GM21717 (cell line): ENCODE data around the gene WNT5B.
"Not testable (repeated sequence)": the region's sequence is repeated elsewhere in the genome, so short reads cannot be mapped to it uniquely, and the experiment has no call there.

ENCODE experiments used
- ATAC-seq: cut with Tn5 transposase; IDR thresholded peaks from one replicate; pipeline ENCODE4 v1.9.1; 2021; ENCODE audit warnings: mild to moderate bottlenecking, moderate library complexity; ENCODE audit not compliant: unreplicated experiment

Gene WNT5B

DNA sequence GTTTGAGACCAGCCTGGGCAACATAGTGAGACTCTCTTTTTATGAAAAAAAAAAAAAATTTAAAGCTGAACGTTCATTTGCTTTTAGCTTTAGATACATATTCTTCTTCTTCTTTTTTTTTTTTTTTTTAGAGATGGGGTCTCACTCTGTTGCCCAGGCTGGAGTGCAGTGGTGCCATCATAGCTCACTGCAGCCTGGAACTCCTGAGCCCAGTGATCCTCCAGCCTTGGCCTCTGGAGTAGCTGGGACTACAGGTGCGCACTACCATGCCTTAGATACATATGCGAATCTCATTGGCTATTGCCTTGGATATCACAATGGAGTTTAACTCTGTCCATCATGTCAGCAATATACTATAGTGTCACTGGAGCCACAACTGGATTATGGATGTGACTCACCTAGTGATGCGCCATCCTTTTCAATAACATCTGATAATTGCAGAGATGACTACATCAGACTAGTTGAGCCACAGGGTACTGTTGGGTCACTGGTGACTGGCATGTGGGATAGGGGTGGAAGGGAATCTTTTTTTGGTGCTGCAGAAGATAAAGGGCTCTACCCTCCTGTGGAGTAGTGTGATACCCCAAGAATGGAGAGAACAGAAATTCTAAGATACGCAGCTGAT, 59.2 kb downstream of the WNT5B start:
- ATAC-seq = no peak

DNA sequence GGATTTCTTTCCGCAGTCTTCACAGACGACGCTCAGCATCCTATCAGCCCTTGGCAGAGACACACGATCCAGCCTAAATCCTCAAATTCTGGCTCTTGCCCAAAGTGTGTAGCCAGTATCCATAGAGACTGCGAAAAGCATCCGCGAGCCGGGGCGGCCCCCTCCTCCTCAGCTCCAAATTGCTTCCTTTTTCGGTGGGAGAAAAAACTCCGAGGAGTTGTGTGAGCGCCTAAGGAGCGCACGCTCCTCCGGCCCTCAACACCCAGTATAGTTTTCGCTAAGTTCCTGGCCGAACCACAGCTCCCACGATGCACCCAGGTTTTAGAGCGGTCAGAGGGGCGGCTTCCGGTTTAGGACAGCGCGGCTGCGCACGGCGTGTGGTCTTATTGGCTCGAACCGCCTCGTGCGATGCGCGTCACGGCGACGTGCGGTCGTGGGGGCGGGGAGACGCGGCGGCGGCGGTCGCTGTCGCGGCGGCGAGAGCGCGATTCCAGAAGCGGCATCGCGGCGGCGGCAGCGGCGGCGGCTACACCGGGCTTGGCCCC, 61.6 kb downstream of the WNT5B start, which contains the start of gene ADIPOR2:
Gene ADIPOR2 (plus strand): TSS at position 493 of the 545 bp plus-strand sequence. CDS start 63,274 bp downstream, outside the sequence.
- peak; percentile 86 for ATAC-seq

DNA sequence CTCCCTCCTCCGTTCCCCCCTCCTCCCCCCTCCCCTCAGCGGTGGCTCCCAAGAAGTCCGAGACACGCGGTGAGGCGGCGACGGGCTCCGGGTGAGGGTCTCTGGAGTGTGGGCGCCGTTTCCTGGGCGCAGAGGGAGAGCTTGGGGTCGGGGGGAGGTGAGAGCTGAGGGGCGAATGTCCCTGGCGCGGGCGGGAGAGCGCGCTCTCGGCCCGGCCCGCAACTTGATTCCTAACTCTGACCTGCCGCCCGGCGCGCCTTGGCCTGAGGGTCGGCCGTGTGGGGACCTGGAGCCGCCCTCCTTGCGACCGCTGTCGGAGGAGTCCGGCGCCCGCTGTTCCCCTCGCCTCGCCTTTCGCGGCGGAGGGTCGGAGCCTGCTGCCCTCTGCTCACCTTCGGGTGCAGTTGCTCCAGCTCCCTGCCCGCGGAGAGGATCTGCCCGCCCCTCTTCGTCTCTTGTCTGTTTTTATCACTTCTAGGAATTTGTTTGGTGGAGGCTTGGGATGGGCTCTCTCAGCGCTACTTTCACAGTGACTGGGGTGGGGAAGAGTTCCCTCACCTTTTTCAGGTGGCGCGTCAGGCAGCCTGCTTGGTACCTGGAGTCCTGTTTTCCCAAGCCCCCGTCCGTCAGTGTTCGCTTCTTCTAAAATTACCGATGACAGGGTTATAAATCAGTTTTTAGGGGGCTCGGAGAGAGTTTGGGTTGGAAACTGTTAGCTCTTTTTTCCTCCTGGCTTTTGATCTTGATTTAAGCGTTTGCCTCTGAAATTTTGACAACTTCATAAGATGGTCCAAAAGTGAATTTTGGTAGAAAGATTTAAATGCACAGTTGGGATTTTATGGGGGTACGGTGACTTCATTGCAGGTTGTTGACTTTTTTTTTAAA, 62.3 kb downstream of the WNT5B start:
- peak; percentile 38 for ATAC-seq

DNA sequence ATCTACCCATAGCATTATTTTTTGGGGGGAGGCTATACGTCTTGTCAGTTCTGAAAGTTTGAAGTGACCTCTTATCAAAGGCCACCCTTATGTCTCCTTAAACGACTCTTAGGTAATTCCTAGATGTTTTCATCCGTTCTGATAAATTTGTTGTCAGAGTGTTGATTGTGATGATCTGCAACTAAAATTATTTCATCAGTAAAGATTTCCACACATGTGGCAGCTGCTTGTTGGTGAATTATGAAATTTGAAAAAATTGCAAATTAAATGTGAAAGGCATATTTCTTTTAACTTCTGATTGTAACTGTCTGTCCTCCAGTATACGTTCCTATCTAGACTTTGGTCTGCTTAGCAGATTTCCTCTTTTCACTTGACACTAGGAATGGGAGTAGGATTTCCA, 63.2 kb downstream of the WNT5B start:
- ATAC-seq = no peak

DNA sequence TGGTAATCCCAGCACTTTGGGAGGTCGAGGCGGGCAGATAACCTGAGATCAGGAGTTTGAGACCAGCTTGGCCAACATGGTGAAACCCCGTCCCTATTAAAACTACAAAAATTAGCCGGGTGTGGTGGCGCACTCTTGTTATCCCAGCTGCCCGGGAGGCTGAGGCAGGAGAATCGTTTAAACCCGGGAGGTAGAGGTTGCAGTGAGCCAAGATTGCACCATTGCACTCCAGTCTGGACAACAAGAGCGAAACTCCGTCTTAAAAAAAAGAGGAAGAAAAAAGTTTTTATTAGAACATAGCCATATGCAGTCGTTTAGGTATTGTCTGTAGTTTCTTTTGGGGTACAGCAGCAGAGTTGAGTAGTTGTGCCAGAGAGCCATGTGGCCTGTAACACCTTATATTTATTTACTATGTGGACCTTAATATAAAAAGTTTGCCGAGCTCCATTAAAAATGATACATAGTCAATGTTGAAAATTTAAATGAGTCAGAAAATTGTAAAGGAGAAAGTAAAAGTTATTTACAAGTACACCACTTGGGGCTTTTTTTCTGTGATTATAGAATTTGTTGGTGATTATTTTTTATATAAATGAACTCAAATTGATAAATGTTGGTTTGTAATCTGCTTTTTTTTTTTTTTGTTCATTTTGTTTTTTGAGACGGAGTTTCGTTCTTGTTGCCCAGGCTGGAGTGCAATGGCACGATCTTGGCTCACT, 64.0 kb downstream of the WNT5B start:
- ATAC-seq = no peak

DNA sequence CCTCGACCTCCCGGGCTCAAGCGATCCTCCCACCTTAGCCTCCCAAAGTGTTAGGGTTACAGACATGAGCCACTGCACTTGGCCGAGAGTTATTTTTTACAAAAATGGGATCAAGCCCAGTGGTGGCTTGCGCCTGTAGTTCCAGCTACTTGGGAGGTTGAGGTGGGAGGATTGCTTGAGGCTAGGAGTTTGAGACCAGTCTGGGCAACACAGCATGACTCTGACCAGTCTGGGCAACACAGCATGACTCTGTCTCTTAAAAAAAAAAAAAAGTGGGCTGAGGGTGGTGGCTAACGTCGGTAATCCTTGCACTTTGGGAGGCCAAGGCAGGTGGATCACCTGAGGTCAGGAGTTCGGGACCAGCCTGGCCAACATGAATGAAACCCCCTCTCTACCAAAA, 66.1 kb downstream of the WNT5B start:
- ATAC-seq = not testable (repeated sequence)

DNA sequence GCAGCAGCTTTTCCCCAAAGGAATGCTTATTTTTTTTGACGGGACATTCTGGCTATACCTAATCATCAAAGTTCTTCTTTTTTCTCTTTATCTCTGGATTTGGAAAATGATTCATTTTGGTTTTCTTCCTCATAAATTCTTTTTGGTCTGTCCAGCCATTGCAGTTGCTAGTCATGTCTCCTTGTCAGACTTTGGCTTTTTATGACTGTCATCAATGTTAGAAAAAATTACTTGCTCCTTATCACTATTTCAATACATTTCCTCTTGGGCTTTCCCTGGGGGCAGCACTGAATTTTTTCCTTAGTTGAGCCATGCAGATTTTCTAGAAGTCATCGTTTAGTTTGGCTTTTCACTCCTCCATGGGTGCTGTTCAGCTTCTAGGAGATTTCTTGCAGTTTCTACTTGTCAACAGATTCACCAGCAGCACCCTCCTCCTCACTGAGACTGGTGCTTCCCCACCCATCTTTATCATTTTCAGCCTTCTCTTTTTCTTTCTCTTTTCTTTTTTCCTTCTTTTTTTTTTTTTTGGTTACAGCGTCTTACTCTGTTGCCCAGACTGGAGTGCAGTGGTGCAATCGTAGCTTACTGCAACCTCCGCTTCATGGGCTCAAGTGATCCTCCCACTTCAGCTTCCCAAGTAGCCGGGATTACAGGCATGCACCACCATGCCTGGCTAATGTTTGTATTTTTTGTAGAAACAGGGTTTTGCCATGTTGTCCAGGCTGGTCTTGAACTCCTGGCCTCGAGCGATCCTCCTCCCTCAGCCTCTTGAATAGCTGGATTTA, 67.0 kb downstream of the WNT5B start:
- ATAC-seq = no peak

DNA sequence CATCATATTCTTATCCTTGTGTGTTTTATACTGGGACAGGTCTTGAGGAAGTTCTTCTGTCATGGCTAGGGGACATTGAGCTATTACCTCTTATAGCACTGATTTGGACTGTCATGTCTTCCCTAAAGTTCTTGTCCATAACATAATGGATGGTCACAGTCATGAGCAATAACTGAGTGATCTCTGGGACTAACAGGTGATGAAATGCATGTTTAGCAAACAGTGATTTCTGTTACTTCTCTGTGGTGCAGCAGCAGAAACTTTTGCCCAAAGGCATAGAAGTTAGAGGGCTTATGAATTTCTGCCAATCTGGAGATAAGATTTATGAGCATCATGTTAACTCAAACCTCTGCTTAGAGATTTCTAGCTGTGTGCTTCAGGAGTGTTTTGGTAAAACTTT, 67.8 kb downstream of the WNT5B start:
- ATAC-seq = no peak
